ENCODE results near the gene ELANE. TPM values are rescaled to one million over a fixed set of nuclear protein-coding genes. Genes with fewer than 3 reads are reported as not detected.

ELANE gene
- total and polyA plus RNA-seq, 7 donors, result 0.39 to 0.95 (median 0.55) TPM; not detected in 2

DNA sequence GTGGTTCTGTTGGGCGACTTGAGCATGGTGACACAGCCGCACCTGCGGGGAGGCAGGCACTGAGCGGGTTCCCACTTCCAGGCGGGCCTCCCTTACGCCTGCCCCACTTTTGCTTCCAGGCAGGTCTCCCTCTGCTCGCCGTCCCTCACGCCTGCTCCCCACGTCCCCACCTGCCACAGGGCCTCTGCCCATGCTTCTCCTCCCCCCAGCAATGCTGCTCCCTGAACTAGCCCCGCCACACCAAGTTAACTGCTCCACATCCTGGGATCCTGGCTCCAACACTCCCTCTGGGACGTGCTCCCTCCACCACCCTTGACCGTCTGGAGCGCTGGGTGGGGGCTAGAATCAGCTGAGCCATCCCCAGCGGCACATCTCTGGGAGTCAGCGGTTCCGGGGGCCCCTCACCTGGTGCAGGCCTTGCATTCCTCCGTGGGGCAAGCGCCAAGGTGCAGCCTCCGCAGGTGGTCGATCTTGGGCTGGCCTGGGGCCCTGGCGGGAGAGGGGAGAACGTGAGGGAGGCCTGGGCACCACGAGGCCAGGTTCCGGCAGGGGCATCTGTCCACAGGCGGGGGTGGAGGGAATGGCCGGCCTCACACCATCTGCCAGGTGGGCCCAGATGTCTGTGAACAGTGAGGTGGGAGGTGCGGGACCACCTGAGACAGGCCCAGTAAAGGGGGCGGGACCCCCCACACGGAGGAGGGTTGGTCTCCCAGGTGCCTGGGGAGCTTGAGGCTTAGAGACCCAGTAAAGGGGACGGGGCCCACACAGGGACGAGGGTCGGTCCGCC is 16.5 kb downstream of the ELANE start:
- intact Hi-C loops (cut with DNase I), result no loop called here
- Histone ChIP-seq H3K27ac (peak overlapping the region; percentile 36), H3K9me3 (no peaks in the 10 kb centered on the region), H3K36me3 (ENCODE audit: insufficient read depth in 1 of 2, low read depth in 1 of 2) (peaks cover 0 to 46% of the 10 kb centered on the region in 2 donors), H3K4me3 (no peak overlapping the region), H3K4me1 (peaks cover 4% of the 10 kb centered on the region), H3K27me3 (ENCODE audit: insufficient read depth in 3 of 3, low read length in 2 of 3) (no peaks in the 10 kb centered on the region)
- ATAC-seq (no peak), DNase-seq (no peak)
- WGBS, 3 donors, result 91 to 93% (median 92%) methylated on average over 29 to 34 of the region's 34 CpGs
- TF ChIP-seq, protein P1, sequence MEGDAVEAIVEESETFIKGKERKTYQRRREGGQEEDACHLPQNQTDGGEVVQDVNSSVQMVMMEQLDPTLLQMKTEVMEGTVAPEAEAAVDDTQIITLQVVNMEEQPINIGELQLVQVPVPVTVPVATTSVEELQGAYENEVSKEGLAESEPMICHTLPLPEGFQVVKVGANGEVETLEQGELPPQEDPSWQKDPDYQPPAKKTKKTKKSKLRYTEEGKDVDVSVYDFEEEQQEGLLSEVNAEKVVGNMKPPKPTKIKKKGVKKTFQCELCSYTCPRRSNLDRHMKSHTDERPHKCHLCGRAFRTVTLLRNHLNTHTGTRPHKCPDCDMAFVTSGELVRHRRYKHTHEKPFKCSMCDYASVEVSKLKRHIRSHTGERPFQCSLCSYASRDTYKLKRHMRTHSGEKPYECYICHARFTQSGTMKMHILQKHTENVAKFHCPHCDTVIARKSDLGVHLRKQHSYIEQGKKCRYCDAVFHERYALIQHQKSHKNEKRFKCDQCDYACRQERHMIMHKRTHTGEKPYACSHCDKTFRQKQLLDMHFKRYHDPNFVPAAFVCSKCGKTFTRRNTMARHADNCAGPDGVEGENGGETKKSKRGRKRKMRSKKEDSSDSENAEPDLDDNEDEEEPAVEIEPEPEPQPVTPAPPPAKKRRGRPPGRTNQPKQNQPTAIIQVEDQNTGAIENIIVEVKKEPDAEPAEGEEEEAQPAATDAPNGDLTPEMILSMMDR (IDR thresholded peaks at IDR 0.05), result no peak

DNA sequence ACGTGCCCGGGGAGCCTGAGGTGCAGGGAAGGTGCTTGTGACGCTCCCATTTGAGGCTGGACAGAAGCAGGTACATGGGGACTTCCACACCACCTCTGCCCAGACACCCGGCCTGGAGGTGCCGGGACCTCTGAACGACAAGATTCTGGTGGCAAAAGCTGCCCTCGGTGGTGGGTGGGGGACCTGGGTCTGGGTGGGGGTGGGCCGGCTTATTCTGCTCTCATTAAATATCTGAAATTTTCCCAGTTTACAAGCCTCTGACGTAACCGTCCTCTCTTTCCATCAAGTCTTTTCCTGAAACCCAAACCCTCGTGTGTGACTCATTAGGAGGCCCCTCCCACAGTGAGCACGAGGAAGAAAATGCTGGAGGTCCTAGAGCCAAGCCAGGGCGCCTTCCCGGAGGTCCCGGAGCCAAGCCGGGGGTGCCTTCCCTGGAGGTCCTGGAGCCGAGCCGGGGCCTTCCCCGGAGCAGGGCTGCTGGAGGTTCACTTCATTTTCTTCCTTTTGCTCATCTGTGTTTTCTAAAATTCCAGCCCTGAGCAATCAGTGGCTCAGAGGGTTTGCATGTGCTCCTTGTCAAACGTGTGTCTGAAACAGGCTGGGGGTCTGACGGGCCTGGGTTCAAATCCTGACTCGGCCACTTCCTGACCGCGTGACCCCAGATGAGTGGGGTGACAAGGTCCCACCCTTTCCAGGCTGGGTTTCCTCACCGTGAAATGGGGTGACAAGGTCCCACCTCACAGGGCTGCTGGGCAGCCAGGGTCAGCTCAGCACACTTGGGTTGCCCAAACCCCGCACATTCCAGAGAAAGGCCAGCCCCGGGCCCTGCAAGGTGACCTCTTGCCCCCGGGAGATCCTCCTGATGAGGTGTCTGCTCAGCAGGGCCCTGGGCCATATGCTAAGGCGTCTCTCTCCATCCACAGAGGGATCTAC is 17.4 kb downstream of the ELANE start:
- Histone ChIP-seq H3K9me3 (no peaks in the 10 kb centered on the region), H3K27me3 (ENCODE audit: insufficient read depth in 3 of 3, low read length in 2 of 3) (no peaks in the 10 kb centered on the region), H3K4me1 (no peaks in the 10 kb centered on the region), H3K27ac (peak overlapping the region; percentile 36), H3K4me3 (no peak overlapping the region), H3K36me3 (ENCODE audit: insufficient read depth in 1 of 2, low read depth in 1 of 2) (peaks cover 0 to 54% of the 10 kb centered on the region in 2 donors)
- ATAC-seq (peak; percentile 13 to 40 (median 32)), DNase-seq (peak; percentile 81 to 84)
- intact Hi-C loops (cut with DNase I), result no loop called here
- TF ChIP-seq, protein P1 (IDR thresholded peaks at IDR 0.05), result no peak
- 77 to 81% (median 78%) methylated on average over 29 of the region's 29 CpGs for WGBS, 3 donors

DNA sequence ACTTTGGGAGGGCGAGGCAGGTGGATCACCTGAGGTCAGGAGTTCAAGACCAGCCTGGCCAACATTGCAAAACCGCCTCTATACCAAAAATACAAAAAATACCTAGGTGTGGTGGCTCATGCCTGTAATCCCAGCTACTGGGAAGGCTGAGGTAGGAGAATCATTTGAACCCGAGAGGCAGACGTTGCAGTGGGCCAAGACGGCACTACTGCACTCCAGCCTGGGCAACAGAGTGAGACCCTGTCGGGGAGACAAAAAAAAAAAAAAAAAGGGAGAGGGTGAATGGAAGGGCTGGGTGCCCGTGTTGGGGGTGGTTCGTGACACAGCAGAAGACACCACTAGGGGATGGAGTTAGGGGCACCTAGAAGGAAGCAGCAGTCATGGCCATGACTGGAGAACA is 18.2 kb downstream of the ELANE start:
- intact Hi-C loops (cut with DNase I), result no loop called here
- Histone ChIP-seq H3K4me3 (no peak overlapping the region), H3K27ac (peak overlapping the region; percentile 23)

DNA sequence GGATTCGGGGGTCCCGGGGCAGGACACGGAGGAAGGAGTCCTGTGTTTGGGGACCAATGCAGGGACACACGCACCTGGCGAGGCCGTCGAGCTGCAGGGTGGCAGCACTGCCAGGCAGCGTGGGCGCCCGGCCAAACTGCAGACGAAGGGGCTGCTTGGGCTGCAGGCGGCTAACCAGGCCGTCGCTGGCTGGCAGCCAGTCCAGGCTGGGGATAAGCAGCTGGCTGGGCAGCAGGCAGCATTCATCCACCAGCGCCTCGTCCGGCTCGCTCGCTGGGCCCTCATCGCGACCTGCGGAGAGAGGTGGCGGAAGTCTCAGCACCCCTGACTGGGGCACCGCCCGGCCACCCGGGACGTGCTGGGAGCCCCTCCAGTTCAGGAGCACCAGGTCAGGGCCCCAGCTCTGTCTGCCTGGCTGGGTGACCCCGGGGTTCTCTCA is 18.9 kb downstream of the ELANE start:
- no peak overlapping the region for H3K4me3 ChIP-seq
- intact Hi-C loops (cut with DNase I), result no loop called here
- no peaks in the 10 kb centered on the region for H3K4me1 ChIP-seq
- ATAC-seq (peak in 2 of 4 donors; percentile 15 to 18), DNase-seq (peak in 1 of 2 donors; percentile 78)
- no peaks in the 10 kb centered on the region for H3K27me3 ChIP-seq (ENCODE audit: insufficient read depth in 3 of 3, low read length in 2 of 3)
- peaks cover 0 to 64% of the 10 kb centered on the region in 2 donors for H3K36me3 ChIP-seq (ENCODE audit: insufficient read depth in 1 of 2, low read depth in 1 of 2)
- WGBS, 3 donors, result 61 to 76% (median 74%) methylated on average over 25 to 28 of the region's 28 CpGs
- TF ChIP-seq, protein P1 (IDR thresholded peaks at IDR 0.05), result no peak
- no peaks in the 10 kb centered on the region for H3K9me3 ChIP-seq
- no peak overlapping the region for H3K27ac ChIP-seq

More for the DNA sequence above, 18.2 kb downstream of the ELANE start:
- TF ChIP-seq, protein P1 (IDR thresholded peaks at IDR 0.05), result no peak
- DNase-seq (no peak), ATAC-seq (no peak)
- H3K9me3 ChIP-seq, result no peaks in the 10 kb centered on the region
- peaks cover 0 to 62% of the 10 kb centered on the region in 2 donors for H3K36me3 ChIP-seq (ENCODE audit: insufficient read depth in 1 of 2, low read depth in 1 of 2)
- WGBS, 3 donors, result 92 to 94% (median 92%) methylated on average over 8 of the region's 8 CpGs
- H3K27me3 ChIP-seq (ENCODE audit: insufficient read depth in 3 of 3, low read length in 2 of 3), result no peaks in the 10 kb centered on the region
- H3K4me1 ChIP-seq, result no peaks in the 10 kb centered on the region

Data from psoas muscle (tissue), 8 donors.